Endothelial cell of umbilical vein (primary cell): ENCODE measurements around the gene OPA3.

ENCODE experiments used
- EZH2 ChIP-seq: IDR thresholded peaks from 2 replicates; pipeline ENCODE4 v1.6.1; 2012; ENCODE audit warnings: borderline replicate concordance, low read depth, mild to moderate bottlenecking, moderate library complexity, low read length, inconsistent platforms; ENCODE audit not compliant: severe bottlenecking
- FOS ChIP-seq: IDR thresholded peaks from 2 replicates; pipeline ENCODE4 v1.6.1; 2011; ENCODE audit warnings: mild to moderate bottlenecking, low read length, moderate library complexity, borderline replicate concordance; ENCODE audit not compliant: insufficient read depth
- JUN ChIP-seq: IDR thresholded peaks from 2 replicates; pipeline ENCODE4 v1.6.1; 2011; ENCODE audit warnings: borderline replicate concordance, low read depth; ENCODE audit not compliant: insufficient read length, insufficient read depth
- MYC ChIP-seq: IDR thresholded peaks from one replicate; pipeline ENCODE4 v1.6.1; 2011; ENCODE audit warnings: mild to moderate bottlenecking, low read depth, low read length
- POLR2A ChIP-seq: IDR thresholded peaks from 2 replicates; pipeline ENCODE4 v1.6.1; 2012; ENCODE audit warnings: low read depth, mild to moderate bottlenecking, control low read depth, low read length
- POLR2AphosphoS5 ChIP-seq: IDR thresholded peaks from 2 replicates; pipeline ENCODE4 v1.6.1; 2012; ENCODE audit warnings: low read depth, mild to moderate bottlenecking, control low read depth, low read length, moderate library complexity; ENCODE audit not compliant: insufficient read depth
- TF ChIP-seq, protein P1 (sequence below), 2 donors: IDR thresholded peaks; 1 replicate in 1 of 2; 2 replicates in 1 of 2; pipeline ENCODE4 v1.5.1; 2011; ENCODE audit warnings: low read length in 2 of 2, mild to moderate bottlenecking in 2 of 2, moderate library complexity in 2 of 2, control low read depth in 1 of 2, inconsistent platforms in 1 of 2, low read depth in 1 of 2; ENCODE audit not compliant: insufficient read depth in 1 of 2; ENCODE audit errors: extremely low read depth in 1 of 2
- TF ChIP-seq, protein P2 (sequence below): IDR thresholded peaks from 2 replicates; pipeline ENCODE4 v1.6.1; 2011; ENCODE audit not compliant: insufficient read depth, insufficient read length

DNA sequence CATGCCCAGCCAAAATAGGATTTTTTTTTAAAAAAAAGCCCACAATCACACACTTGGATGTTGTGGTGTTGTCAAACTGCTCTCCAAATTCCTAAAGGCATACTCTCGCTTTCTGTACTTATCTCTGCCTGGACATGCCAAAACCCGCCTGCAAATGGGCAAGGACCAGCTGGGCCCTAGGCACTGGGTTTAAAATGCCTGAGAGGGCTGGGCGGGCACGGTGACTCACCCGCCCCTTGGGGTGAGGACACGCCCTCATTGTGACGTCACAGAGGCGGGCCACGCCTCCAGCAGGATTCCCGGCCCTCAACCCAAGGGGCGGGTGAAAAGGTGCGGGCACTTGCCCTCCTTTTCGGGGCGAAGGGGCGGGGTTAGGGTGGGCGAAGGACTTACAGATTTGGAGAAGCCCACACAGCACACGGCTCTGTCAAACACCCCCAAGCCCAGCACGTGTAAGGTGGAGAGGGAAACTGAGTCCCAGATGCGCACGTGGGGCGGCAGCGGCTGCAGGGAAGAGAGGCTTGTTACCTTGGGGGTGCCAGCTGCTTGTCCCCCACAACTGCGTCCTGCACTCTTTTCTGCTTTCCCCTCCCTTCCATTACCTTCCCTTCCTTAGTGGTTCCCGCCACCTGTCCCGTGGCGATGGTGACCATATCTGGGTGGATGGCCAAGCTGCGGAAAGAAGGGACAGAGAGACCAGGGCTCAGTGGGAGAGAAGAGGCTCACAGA, 48.0 kb upstream of the OPA3 start:
- TF ChIP-seq, protein P1, sequence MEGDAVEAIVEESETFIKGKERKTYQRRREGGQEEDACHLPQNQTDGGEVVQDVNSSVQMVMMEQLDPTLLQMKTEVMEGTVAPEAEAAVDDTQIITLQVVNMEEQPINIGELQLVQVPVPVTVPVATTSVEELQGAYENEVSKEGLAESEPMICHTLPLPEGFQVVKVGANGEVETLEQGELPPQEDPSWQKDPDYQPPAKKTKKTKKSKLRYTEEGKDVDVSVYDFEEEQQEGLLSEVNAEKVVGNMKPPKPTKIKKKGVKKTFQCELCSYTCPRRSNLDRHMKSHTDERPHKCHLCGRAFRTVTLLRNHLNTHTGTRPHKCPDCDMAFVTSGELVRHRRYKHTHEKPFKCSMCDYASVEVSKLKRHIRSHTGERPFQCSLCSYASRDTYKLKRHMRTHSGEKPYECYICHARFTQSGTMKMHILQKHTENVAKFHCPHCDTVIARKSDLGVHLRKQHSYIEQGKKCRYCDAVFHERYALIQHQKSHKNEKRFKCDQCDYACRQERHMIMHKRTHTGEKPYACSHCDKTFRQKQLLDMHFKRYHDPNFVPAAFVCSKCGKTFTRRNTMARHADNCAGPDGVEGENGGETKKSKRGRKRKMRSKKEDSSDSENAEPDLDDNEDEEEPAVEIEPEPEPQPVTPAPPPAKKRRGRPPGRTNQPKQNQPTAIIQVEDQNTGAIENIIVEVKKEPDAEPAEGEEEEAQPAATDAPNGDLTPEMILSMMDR (IDR thresholded peaks at IDR 0.05; ENCODE audit: extremely low read depth in 1 of 2, insufficient read depth in 1 of 2, low read depth in 1 of 2, low read length in 2 of 2), result no peak
- TF ChIP-seq, protein P2, sequence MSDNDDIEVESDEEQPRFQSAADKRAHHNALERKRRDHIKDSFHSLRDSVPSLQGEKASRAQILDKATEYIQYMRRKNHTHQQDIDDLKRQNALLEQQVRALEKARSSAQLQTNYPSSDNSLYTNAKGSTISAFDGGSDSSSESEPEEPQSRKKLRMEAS, result no peak
- TF ChIP-seq POLR2AphosphoS5 (peak; percentile 16), MYC (no peak), POLR2A (no peak), EZH2 (no peak), JUN (peak; percentile 73), FOS (peak; percentile 78)
